Fibroblast of gingiva (primary cell): ENCODE results near the gene PLCB4.

Experiments used
- DNase-seq: peaks from one replicate; pipeline ENCODE4 v3.0.0-alpha.2; 2011; ENCODE audit warnings: low read depth

Gene PLCB4

DNA sequence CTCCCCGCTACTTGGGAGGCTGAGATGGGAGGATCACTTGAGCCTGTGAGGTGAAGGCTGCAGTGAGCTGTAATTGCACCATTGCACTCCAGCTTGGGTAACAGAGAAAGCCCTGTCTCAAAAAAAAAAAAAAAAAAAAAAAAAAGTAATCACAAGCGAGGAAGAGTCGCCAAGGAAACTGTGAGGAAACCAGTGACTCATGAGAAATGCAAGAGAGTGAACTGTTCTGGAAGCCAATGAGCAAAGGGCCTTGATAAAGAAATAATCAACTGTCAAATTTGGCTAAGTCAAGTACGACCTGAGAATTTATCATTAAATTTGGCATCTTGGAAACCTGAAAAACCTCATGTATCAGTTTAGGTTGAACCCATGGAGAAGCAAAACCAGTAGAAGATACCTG lies 429.4 kb downstream of the PLCB4 start:
- peak; percentile 62 for DNase-seq

GRCh38 chr20:9499126-9499899 lies 430.4 kb downstream of the PLCB4 start:
- no peak for DNase-seq

GRCh38 chr20:9500121-9500520 lies 431.2 kb downstream of the PLCB4 start:
- no peak for DNase-seq

DNA sequence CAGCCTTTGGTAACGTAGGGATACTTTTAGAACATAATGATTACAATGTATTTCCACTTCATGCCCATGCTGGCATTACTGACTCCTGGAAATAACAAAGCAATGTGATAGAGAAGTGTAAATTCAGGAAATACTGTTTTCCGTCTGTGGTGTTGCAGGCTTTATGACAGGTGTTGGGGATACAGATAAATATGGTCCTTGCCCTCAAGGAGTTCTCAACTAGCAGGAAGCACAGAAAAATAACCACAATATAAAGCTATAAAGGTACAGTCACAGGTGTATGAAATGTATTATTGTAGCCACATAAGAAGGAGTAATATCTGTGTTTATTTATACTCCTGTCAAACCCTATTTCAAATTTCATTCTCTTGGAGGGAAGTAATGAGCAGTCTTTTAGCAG lies 432.6 kb downstream of the PLCB4 start:
- DNase-seq: no peak

DNA sequence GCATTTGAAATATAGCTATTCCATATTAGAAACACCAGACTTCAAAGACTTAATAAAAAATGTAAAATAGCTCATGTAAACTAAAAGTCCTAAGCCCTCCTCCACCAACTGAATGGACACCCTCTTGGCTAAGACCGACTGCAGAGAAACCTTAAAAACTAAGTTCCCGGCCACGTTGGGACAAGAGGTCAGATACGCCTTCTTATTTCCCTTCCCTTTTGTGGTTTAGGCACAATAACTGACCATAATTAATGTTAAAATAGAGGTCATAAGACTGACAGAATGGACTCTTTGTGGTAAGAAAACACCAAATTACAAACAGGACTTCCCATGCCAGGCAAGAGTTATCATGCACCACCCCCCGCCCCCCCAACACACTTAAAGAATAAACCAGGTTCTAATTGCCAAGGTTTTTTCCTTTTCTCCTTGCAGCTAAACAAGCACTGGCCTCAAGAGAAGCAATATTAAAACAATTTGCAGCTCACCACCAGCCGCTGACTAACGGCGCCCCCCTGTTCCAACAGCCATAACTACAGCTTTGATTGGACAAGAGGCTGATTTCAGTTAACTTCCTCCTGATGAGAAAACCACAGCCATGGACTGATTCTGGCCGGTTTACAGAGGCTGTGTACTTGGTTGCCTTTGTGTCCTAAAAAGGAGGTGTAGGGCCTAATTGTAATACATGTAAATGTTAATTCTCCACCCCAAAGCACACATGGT lies 434.8 kb downstream of the PLCB4 start:
- peak; percentile 67 for DNase-seq

- no peak for DNase-seq
These were observed 437.5 kb downstream of the PLCB4 start for GRCh38 chr20:9506280-9506821.

DNA sequence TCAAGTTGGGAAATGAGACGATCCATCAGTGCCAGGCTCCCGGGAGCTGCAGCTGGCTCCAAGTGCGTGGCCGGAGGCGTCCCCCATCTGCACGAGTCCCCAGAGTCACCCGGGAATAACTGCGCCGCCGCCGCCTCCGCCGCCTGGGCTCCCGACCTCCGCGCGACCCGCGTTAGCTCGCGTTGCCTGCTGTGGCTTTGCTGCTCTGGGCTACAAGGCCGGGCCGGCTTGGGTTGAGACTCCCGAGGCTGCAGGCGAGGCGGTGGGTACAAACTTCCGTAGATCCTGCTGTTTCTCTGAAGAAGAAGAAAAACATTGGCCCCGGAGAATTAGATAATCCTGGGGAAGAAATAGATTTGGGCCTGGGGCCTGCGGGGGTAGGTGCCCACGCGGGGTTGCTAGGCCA lies 438.1 kb downstream of the PLCB4 start:
- no peak for DNase-seq

- no peak for DNase-seq
These were observed 438.8 kb downstream of the PLCB4 start for GRCh38 chr20:9507544-9508239.

DNA sequence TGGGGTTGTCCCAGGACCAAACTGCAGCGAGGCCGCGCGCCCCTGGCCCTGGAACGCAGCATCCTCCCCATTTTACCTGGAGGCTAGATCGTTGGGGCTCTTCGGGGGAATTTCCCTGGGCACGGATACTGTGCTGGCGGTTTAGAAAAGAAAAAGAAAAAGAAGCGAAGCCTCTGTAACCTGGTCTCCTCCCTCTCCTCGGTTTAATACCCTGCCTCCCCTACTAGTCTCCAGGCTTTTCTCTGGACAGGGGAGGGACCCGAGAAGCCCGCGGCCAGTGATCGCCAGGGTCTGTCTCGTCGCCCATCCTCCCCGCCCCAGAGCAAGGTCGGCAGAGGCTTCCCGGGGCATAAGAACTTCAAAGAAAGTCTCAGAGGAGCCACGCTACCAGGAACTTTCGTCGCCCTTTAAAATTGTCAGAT lies 439.4 kb downstream of the PLCB4 start:
- no peak for DNase-seq

- no peak for DNase-seq
These were observed 439.9 kb downstream of the PLCB4 start for GRCh38 chr20:9508696-9509178.

GRCh38 chr20:9509246-9509645 lies 440.4 kb downstream of the PLCB4 start:
- no peak for DNase-seq

DNA sequence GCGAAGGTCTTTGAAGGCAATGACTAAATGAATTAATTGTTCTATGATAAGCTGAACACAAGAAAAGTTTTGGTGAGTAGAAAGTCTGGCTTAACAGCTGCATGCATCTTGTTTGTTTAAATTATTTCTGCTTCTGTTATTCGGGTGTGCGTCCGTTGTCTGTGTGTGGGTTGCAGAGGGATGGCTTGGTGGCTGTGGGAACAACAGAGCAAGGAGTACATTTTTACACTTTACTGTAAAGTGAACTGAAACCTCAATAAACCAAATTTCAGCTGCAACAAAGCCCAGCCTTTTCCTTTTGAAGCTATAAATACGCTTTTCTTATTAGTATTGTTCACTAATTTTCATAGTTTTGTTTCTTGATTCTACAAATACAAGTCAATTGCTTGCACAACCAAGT lies 442.0 kb downstream of the PLCB4 start:
- DNase-seq: no peak

DNA sequence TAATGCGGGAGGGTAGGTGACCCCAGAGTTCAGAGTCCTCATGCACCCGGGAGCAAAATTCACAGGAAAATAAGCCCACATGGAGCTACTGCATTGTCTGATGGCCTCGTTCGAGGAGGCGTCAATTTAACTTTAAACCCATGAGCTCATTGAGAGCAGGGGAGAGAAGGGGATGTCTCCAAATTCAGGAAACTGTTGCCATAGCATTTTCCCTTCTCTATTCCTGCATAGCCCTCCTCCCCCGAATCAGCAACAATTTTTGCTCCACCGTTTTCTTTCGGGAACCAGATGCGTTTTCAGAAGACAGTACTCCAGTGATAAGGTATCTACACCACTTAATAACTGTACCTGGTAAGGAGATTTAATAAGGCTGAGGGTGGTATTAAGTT lies 445.2 kb downstream of the PLCB4 start:
- no peak for DNase-seq

DNA sequence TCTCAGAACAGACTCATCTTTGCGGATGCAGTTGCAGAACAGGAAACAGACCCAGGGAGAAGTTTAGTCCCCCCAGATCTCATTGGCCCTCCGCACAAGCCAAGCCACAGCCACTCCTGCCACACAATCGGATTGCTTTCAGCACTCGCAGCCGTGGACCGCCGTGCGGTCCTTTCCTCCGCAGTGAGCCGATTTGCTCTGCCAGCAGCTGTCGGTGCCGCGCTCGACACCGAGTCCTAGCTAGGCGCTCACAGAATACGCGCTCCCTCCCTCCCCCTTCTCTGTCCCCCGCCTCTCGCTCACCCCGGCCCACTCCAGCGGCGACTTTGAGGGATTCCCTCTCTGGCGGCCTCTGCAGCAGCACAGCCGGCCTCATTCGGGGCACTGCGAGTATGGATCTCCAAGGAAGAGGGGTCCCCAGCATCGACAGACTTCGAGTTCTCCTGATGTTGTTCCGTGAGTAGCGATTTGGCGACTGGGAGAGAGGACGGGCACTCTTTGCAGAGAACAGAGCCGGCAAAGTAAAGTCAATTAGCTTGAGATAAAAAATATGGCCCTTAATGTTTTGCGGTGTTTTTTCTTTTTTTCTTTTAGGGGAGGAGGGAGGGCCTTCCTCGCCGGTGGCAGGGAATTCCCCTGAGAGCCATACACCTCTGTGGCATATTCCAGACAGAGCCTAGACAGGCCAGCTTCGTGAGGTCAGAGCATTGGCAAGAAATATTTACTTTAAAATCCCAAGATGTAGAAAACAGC lies 445.8 kb downstream of the PLCB4 start, which contains the start of gene LAMP5:
Gene LAMP5, plus strand, starts transcription at position 130 of the 753 bp plus-strand sequence. Its CDS starts 263 bp downstream, at position 393.
- peak; percentile 21 for DNase-seq

DNA sequence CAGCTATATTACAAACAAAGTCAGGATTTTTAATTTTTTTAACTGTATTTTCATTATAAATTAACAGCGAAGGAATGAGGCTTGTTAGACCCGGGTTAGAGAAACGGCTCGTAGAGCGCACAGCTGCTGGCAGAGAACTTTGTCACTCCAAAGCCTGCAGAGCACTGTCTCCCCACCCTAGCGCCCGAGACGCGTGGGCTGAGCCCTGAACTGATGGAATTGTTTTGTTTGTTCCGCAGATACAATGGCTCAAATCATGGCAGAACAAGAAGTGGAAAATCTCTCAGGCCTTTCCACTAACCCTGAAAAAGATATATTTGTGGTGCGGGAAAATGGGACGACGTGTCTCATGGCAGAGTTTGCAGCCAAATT lies 446.3 kb downstream of the PLCB4 start:
- no peak for DNase-seq

DNA sequence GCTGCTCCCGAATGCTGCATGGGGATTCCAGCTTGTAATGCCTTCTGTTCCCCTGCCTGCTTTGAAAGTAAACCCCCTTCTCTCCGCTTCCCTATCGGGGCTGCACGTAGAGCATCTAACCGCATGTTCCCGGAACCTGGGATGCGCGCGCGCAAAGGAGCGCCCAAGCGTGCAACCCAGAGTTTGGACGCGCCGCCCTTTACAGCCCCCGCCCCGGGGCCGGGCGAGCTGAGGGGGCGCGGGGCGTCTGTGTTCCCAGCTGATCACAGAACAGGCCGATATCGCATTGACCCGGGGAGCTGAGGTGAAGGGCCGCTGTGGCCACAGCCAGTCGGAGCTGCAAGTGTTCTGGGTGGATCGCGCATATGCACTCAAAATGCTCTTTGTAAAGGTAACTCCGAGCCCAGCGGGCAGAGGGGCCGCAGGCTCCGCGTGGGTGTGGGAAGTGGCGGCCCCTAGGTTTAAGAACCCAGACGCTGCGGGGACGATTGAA lies 446.9 kb downstream of the PLCB4 start:
- DNase-seq: no peak

DNA sequence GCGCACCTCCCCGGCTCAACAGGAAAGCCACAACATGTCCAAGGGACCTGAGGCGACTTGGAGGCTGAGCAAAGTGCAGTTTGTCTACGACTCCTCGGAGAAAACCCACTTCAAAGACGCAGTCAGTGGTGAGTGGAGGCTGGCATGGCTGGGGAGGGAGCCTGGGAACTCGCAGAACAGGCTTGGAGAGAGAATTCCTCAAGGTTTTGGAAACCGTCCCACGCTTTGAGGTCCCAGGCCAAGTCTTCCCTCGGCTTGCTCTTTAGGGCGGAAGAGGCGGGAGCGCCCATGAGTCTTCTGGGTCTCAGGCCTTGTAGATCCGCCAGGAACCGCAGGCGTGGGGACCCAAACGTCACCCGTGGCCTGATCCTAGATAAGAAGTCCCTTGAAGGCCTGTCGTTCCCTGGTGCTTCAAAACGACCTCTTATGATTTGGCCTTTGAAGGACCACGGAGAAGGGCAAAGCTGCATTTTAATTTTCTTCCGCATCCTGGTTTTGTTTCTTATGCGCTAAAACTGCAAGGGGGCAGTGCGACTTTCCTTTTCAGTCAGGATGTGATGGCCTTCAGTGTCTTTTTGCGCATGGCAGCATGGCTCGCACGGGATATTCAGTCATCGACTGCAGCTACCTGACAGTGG lies 447.5 kb downstream of the PLCB4 start:
- DNase-seq: no peak

GRCh38 chr20:9517297-9518162 lies 448.6 kb downstream of the PLCB4 start:
- DNase-seq: no peak

DNA sequence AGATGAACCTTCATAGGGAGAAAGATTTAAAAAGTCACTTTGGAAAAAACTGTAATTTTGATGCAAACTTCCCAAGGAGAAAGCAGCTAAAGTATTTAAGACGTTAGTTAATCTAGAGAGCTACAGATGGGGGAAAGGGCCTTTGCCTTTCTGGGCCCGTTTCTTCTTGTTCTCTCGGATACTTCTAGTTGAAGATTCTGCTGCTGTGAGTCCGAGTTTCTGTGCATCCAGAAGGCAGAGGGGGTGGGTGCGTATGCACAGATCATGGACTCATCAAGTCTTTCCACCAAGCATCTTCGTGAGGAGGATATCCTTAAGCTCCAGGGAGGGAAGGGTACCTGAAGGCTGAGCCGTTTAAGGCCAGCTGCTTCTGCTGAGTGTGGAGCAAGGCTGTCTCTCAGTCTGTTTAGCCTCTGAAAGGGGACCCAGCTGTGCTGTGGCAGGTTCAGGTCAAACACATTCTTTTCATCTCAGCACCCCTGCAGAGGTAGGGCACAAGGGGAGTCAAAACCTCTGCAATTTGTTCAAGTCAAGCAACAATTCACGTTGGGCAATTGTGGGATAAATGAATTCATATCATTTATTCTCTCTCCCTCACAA lies 449.8 kb downstream of the PLCB4 start:
- DNase-seq: no peak

DNA sequence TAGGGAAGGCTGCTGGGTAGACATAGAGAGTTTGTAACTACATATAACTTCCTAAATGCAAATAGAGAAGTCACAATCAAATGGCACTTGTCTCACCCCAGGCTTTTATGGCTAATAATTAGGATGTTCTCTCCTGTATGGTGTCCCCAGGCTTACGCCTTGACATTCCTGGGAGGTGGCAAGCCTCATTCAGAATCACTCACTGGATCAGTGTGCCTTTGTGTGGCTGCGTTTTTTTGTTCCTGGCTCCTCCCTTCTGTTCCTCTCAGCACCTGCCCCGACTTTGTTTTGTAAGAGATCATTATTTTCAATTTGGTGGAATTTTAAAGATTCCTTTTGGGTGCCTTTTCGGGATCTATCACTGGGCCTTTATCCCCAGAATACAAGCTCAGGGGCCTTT lies 451.2 kb downstream of the PLCB4 start:
- no peak for DNase-seq
